Effector memory CD4-positive, alpha-beta T cell (primary cell): Measurements from ENCODE around the gene SLC46A3.
"Not testable (repeated sequence)": the region's sequence is repeated elsewhere in the genome, so short reads cannot be mapped to it uniquely, and the experiment has no call there.

Source experiments
- DNase-seq, 3 donors: peaks; one replicate each; pipeline ENCODE4 v3.0.0-alpha.2; 2020
- H3K27ac ChIP-seq: 2 replicates; pipeline ENCODE4 v1.7.0; 2013; ENCODE audit warnings: mild to moderate bottlenecking, low read length, moderate library complexity; ENCODE audit not compliant: insufficient read depth, poor library complexity, severe bottlenecking
- H3K27me3 ChIP-seq: replicated peaks from 2 replicates; pipeline ENCODE4 v1.7.0; 2013; ENCODE audit warnings: mild to moderate bottlenecking, low read length; ENCODE audit not compliant: insufficient read depth, control insufficient read depth, poor library complexity, severe bottlenecking
- H3K36me3 ChIP-seq: 2 replicates; pipeline ENCODE4 v1.7.0; 2013; ENCODE audit warnings: mild to moderate bottlenecking, low read length, moderate library complexity; ENCODE audit not compliant: control insufficient read depth, insufficient read depth
- H3K4me1 ChIP-seq: 2 replicates; pipeline ENCODE4 v1.7.0; 2013; ENCODE audit warnings: low read length, mild to moderate bottlenecking; ENCODE audit not compliant: control insufficient read depth, insufficient read depth, poor library complexity, severe bottlenecking
- H3K4me3 ChIP-seq: 2 replicates; pipeline ENCODE4 v1.7.0; 2013; ENCODE audit warnings: low read length, low read depth, mild to moderate bottlenecking; ENCODE audit not compliant: insufficient read depth, poor library complexity, severe bottlenecking
- H3K9me3 ChIP-seq: 2 replicates; pipeline ENCODE4 v1.7.0; 2013; ENCODE audit warnings: mild to moderate bottlenecking, low read length, moderate library complexity; ENCODE audit not compliant: control insufficient read depth

The SLC46A3 gene

GRCh38 chr13:28747851-28748250 is 29.1 kb upstream of the SLC46A3 start:
- Histone ChIP-seq H3K27ac (no peak overlapping the region), H3K4me3 (no peak overlapping the region), H3K9me3 (no peaks in the 10 kb centered on the region), H3K36me3 (no peaks in the 10 kb centered on the region), H3K27me3 (no peaks in the 10 kb centered on the region), H3K4me1 (no peaks in the 10 kb centered on the region)
- no peak for DNase-seq

GRCh38 chr13:28746287-28746612 is 27.5 kb upstream of the SLC46A3 start:
- Histone ChIP-seq H3K9me3 (no peaks in the 10 kb centered on the region), H3K36me3 (no peaks in the 10 kb centered on the region), H3K27ac (no peak overlapping the region), H3K27me3 (no peaks in the 10 kb centered on the region), H3K4me3 (no peak overlapping the region), H3K4me1 (no peaks in the 10 kb centered on the region)
- DNase-seq = no peak

- H3K9me3 ChIP-seq = no peaks in the 10 kb centered on the region
Measured at GRCh38 chr13:28744656-28745055, 25.9 kb upstream of the SLC46A3 start.

GRCh38 chr13:28744091-28744536 is 25.3 kb upstream of the SLC46A3 start:
- DNase-seq = no peak
- no peaks in the 10 kb centered on the region for H3K9me3 ChIP-seq
- no peak overlapping the region for H3K27ac ChIP-seq
- no peaks in the 10 kb centered on the region for H3K27me3 ChIP-seq
- H3K4me1 ChIP-seq = no peaks in the 10 kb centered on the region
- no peaks in the 10 kb centered on the region for H3K36me3 ChIP-seq
- H3K4me3 ChIP-seq = no peak overlapping the region

More at GRCh38 chr13:28744656-28745055, 25.9 kb upstream of the SLC46A3 start:
- no peak overlapping the region for H3K27ac ChIP-seq
- no peaks in the 10 kb centered on the region for H3K36me3 ChIP-seq
- H3K27me3 ChIP-seq = no peaks in the 10 kb centered on the region
- H3K4me3 ChIP-seq = no peak overlapping the region
- no peaks in the 10 kb centered on the region for H3K4me1 ChIP-seq
- DNase-seq = no peak

GRCh38 chr13:28743499-28744083 is 24.8 kb upstream of the SLC46A3 start:
- H3K36me3 ChIP-seq = no peaks in the 10 kb centered on the region
- no peak overlapping the region for H3K4me3 ChIP-seq
- H3K27ac ChIP-seq = no peak overlapping the region
- DNase-seq = no peak
- H3K27me3 ChIP-seq = no peaks in the 10 kb centered on the region
- H3K4me1 ChIP-seq = no peaks in the 10 kb centered on the region
- no peaks in the 10 kb centered on the region for H3K9me3 ChIP-seq

- no peak overlapping the region for H3K4me3 ChIP-seq
- H3K4me1 ChIP-seq = no peaks in the 10 kb centered on the region
- no peaks in the 10 kb centered on the region for H3K9me3 ChIP-seq
- no peak overlapping the region for H3K27ac ChIP-seq
- DNase-seq = no peak
- H3K27me3 ChIP-seq = no peaks in the 10 kb centered on the region
- no peaks in the 10 kb centered on the region for H3K36me3 ChIP-seq
Measured at GRCh38 chr13:28743020-28743419, 24.2 kb upstream of the SLC46A3 start.

GRCh38 chr13:28742445-28742844 is 23.7 kb upstream of the SLC46A3 start:
- DNase-seq, H3K4me1 ChIP-seq, H3K4me3 ChIP-seq, H3K9me3 ChIP-seq, H3K27ac ChIP-seq, H3K36me3 ChIP-seq, H3K27me3 ChIP-seq: not testable (repeated sequence)

- Histone ChIP-seq H3K9me3 (no peaks in the 10 kb centered on the region), H3K27ac (no peak overlapping the region), H3K36me3 (no peaks in the 10 kb centered on the region), H3K27me3 (no peaks in the 10 kb centered on the region), H3K4me1 (no peaks in the 10 kb centered on the region), H3K4me3 (no peak overlapping the region)
- DNase-seq = no peak
Measured at GRCh38 chr13:28741084-28741491, 22.3 kb upstream of the SLC46A3 start.

- Histone ChIP-seq H3K27ac (no peak overlapping the region), H3K4me1 (no peaks in the 10 kb centered on the region), H3K4me3 (no peak overlapping the region), H3K9me3 (no peaks in the 10 kb centered on the region), H3K27me3 (no peaks in the 10 kb centered on the region), H3K36me3 (no peaks in the 10 kb centered on the region)
- no peak for DNase-seq
Measured at GRCh38 chr13:28739376-28739775, 20.6 kb upstream of the SLC46A3 start.

- DNase-seq = no peak
- Histone ChIP-seq H3K9me3 (no peaks in the 10 kb centered on the region), H3K4me1 (no peaks in the 10 kb centered on the region), H3K27me3 (no peaks in the 10 kb centered on the region), H3K36me3 (no peaks in the 10 kb centered on the region), H3K4me3 (no peak overlapping the region), H3K27ac (no peak overlapping the region)
Measured at GRCh38 chr13:28735481-28736029, 16.8 kb upstream of the SLC46A3 start.
